HEK293T (cell line): ENCODE data around the gene PIN1.
"Not testable (repeated sequence)": the region's sequence is repeated elsewhere in the genome, so short reads cannot be mapped to it uniquely, and the experiment has no call there.

Source experiments
- FOXK2 ChIP-seq: fragments of 450-650 bp; IDR thresholded peaks from 2 replicates; pipeline ENCODE4 v1.6.1; 2016; ENCODE audit warnings: mild to moderate bottlenecking
- LEF1 ChIP-seq: fragments of 450-650 bp; IDR thresholded peaks from 2 replicates; pipeline ENCODE4 v1.6.1; 2017; ENCODE audit warnings: mild to moderate bottlenecking, borderline replicate concordance
- NFRKB ChIP-seq: fragments of 450-650 bp; IDR thresholded peaks from 2 replicates; pipeline ENCODE4 v1.6.1; 2016; ENCODE audit warnings: mild to moderate bottlenecking, moderate library complexity
- SP1 ChIP-seq: fragments of 450-650 bp; IDR thresholded peaks from 2 replicates; pipeline ENCODE4 v1.6.1; 2017
- ZNF384 ChIP-seq: fragments of 450-650 bp; IDR thresholded peaks from 2 replicates; pipeline ENCODE4 v1.6.1; 2016

GRCh38 chr19:9843626-9844273, 8.6 kb downstream of the PIN1 start:
- not testable (repeated sequence) for TF ChIP-seq NFRKB, ZNF384, LEF1, SP1, FOXK2
